Measurements from ENCODE around the gene HNF1B.

DNA sequence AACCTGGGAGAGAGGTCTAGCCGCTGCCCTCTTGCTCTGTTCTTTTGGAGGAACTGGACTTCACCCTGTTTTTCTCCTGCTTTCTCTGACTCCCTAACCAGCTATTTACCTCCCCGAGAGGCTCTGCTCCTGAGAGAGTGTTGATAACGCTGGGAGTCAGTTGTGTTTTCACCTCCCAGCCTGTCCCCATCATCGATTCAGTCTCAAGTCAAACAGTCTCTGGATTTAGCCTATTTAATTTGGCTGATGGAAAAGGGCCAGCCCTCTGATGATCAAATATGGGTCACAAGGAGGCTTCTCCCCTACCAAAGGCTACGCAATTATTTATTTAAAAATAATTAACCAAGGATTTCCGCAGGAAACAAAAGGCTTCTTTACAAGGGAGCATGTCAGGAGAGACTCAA lies 31.8 kb downstream of the HNF1B start:
- TF ChIP-seq, protein P1, sequence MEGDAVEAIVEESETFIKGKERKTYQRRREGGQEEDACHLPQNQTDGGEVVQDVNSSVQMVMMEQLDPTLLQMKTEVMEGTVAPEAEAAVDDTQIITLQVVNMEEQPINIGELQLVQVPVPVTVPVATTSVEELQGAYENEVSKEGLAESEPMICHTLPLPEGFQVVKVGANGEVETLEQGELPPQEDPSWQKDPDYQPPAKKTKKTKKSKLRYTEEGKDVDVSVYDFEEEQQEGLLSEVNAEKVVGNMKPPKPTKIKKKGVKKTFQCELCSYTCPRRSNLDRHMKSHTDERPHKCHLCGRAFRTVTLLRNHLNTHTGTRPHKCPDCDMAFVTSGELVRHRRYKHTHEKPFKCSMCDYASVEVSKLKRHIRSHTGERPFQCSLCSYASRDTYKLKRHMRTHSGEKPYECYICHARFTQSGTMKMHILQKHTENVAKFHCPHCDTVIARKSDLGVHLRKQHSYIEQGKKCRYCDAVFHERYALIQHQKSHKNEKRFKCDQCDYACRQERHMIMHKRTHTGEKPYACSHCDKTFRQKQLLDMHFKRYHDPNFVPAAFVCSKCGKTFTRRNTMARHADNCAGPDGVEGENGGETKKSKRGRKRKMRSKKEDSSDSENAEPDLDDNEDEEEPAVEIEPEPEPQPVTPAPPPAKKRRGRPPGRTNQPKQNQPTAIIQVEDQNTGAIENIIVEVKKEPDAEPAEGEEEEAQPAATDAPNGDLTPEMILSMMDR (conservative IDR thresholded peaks at IDR 0.05; ENCODE audit: low read length), result no peak
- TF ChIP-seq EZH2phosphoT487 (IDR thresholded peaks at IDR 0.05; ENCODE audit: borderline replicate concordance, low read depth, low read length), result no peak
